Measurements from ENCODE around the gene ANKRD60. TPM values are rescaled to one million over a fixed set of nuclear protein-coding genes. Genes with fewer than 3 reads are reported as not detected.

The ANKRD60 gene
- total RNA-seq, 1 donor from 2014 or later: not detected

GRCh38 chr20:58233393-58233792 lies 4.9 kb upstream of the ANKRD60 start:
- no peak overlapping the region for H3K27ac Mint-ChIP-seq (ENCODE audit: unreplicated experiment)
- H3K9me3 Mint-ChIP-seq (ENCODE audit: low read depth): no peaks in the 10 kb centered on the region
- no peak for DNase-seq (ENCODE audit: low spot score)
- no peak overlapping the region for H3K4me3 Mint-ChIP-seq (ENCODE audit: unreplicated experiment)
- peaks cover 5% of the 10 kb centered on the region for H3K36me3 Mint-ChIP-seq (ENCODE audit: low read depth)
- TF ChIP-seq CTCF (IDR thresholded peaks at IDR 0.05): no peak
- H3K27me3 Mint-ChIP-seq (ENCODE audit: low read depth): peaks cover 14% of the 10 kb centered on the region
- peaks cover 31% of the 10 kb centered on the region for H3K4me1 Mint-ChIP-seq (ENCODE audit: low read depth)

- peaks cover 29% of the 10 kb centered on the region for H3K27me3 Mint-ChIP-seq (ENCODE audit: low read depth)
- no peak for DNase-seq (ENCODE audit: low spot score)
- no peak overlapping the region for H3K27ac Mint-ChIP-seq (ENCODE audit: unreplicated experiment)
- H3K4me3 Mint-ChIP-seq (ENCODE audit: unreplicated experiment): no peak overlapping the region
- no peaks in the 10 kb centered on the region for H3K9me3 Mint-ChIP-seq (ENCODE audit: low read depth)
- peaks cover 17% of the 10 kb centered on the region for H3K4me1 Mint-ChIP-seq (ENCODE audit: low read depth)
- no peak for TF ChIP-seq CTCF (IDR thresholded peaks at IDR 0.05)
- peaks cover 8% of the 10 kb centered on the region for H3K36me3 Mint-ChIP-seq (ENCODE audit: low read depth)
These were observed 3.2 kb upstream of the ANKRD60 start for GRCh38 chr20:58231683-58232082.

GRCh38 chr20:58229198-58229798 lies 845 bp upstream of the ANKRD60 start:
- H3K27me3 Mint-ChIP-seq (ENCODE audit: low read depth): peaks cover 37% of the 10 kb centered on the region
- DNase-seq (ENCODE audit: low spot score): no peak
- H3K9me3 Mint-ChIP-seq (ENCODE audit: low read depth): no peaks in the 10 kb centered on the region
- H3K27ac Mint-ChIP-seq (ENCODE audit: unreplicated experiment): no peak overlapping the region
- peaks cover 8% of the 10 kb centered on the region for H3K36me3 Mint-ChIP-seq (ENCODE audit: low read depth)
- H3K4me3 Mint-ChIP-seq (ENCODE audit: unreplicated experiment): peak overlapping the region; percentile 70
- peaks cover 12% of the 10 kb centered on the region for H3K4me1 Mint-ChIP-seq (ENCODE audit: low read depth)
- no peak for TF ChIP-seq CTCF (IDR thresholded peaks at IDR 0.05)

GRCh38 chr20:58228103-58228483 lies 360 bp downstream of the ANKRD60 start:
- no peak for TF ChIP-seq CTCF (IDR thresholded peaks at IDR 0.05)
- DNase-seq (ENCODE audit: low spot score): no peak
- Mint-ChIP-seq H3K4me3 (ENCODE audit: unreplicated experiment) (peak overlapping the region; percentile 54), H3K27ac (ENCODE audit: unreplicated experiment) (no peak overlapping the region), H3K27me3 (ENCODE audit: low read depth) (peaks cover 39% of the 10 kb centered on the region), H3K4me1 (ENCODE audit: low read depth) (peaks cover 12% of the 10 kb centered on the region), H3K9me3 (ENCODE audit: low read depth) (no peaks in the 10 kb centered on the region), H3K36me3 (ENCODE audit: low read depth) (peaks cover 5% of the 10 kb centered on the region)

GRCh38 chr20:58227391-58228102 lies 906 bp downstream of the ANKRD60 start:
- no peak for TF ChIP-seq CTCF (IDR thresholded peaks at IDR 0.05)
- Mint-ChIP-seq H3K4me1 (ENCODE audit: low read depth) (peaks cover 12% of the 10 kb centered on the region), H3K9me3 (ENCODE audit: low read depth) (no peaks in the 10 kb centered on the region), H3K27ac (ENCODE audit: unreplicated experiment) (no peak overlapping the region), H3K4me3 (ENCODE audit: unreplicated experiment) (peak overlapping the region; percentile 54), H3K27me3 (ENCODE audit: low read depth) (peaks cover 43% of the 10 kb centered on the region), H3K36me3 (ENCODE audit: low read depth) (peaks cover 5% of the 10 kb centered on the region)
- no peak for DNase-seq (ENCODE audit: low spot score)

All from chondrocyte (in vitro differentiated cells).